GM19099 (cell line): ENCODE measurements around the gene STARD10.

Experiments used
- POLR2A ChIP-seq: IDR thresholded peaks from 3 replicates; pipeline ENCODE4 v1.6.1; 2011; ENCODE audit warnings: low read depth; ENCODE audit not compliant: insufficient read length; ENCODE audit errors: extremely low read depth

STARD10 gene

DNA sequence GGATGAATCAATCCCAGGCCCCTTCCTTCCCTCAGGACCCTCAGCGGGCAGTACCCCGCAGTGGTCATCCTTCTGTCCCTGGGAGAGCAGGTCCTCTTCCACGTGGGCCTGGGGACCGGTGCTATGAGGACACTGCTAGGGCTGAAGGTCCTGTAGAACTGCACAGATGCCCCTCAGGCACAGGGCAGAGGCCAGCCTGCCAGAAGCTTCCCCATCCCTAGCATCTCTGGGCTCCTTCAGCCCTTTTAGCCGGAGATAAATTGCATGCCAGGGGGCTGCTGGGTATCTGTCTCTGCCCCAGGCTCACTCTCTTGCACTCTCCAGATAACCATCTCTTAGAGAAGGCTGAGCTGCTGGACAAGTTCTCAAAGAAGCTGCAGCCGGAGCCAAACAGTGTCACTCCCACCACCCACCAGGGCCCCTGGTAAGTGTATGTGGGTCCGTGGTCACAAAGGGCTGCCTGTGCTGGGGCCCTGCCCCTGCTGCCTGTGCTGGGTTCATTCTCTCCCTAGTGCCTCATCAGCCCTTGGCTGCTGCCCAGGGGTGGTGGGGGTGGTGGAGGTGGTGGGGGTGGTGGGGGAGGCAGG is 22.6 kb upstream of the STARD10 start:
- TF ChIP-seq POLR2A = no peak

DNA sequence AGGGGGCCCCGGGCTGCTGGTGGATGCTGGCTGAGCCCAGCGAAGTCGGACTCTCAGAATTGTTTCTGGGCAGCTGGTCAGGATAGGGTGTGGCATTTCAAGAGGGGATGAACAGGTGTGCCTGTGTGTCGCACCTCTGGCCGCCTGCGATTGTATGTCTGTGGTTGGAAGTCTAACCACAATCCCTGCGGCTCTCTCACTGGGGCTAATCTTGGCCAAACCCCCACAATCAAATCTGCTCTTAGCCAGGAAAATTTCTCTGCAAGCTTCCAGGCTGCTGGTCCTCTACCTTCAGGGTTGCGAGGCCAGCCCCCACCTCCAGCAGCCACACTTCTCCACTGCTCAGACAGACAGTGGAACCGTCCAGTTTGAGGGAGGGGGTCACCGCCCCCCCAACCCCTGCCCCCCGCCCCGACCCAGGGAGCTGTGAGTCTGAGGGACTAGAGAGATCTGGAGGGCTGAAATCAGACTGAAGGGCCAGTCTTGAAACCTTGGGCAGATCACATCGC is 21.3 kb upstream of the STARD10 start:
- TF ChIP-seq POLR2A = peak; percentile 3

DNA sequence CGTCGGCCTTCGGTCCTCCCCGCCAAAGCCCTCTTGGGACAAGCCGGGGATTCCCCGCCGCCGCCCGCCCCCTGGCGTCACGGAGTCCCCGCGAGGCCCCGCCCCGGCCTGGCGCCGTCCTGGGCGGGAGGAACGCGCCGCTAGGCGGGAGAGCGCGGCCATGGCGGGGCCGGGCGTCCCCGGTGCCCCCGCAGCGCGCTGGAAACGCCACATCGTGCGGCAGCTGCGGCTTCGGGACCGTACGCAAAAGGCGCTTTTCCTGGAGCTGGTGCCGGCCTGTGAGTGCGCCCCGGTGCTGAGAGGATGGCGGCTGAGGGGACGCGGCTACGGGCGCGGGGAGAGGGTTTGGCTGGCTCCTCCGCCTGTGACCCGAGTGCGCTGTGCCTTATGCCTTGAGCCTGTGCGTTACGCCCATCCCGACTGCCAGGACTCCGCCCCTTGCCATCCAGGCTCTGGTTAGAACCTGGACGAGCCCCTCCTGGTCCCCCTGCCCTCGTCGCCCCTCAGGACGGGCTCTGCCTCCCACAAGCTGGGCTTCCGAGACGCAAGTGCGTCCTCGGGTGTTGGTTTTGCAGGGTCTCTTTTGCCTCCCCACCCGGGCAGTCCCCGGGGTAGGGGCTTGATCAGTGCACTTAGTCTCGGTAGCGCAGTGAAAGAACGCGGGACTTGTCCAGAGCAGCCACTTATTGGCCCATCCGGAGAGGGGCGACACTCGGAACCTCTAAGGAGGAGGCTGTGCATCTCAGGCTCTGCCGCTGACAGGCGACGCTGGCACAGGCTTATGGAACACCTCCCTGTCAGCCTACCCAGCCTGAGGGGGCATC is 20.7 kb upstream of the STARD10 start, which contains the start of gene ATG16L2:
Gene ATG16L2, plus strand, starts transcription at position 126 of the 824 bp plus-strand sequence. Its CDS starts 35 bp downstream, at position 161.
- TF ChIP-seq POLR2A = peak; percentile 70

DNA sequence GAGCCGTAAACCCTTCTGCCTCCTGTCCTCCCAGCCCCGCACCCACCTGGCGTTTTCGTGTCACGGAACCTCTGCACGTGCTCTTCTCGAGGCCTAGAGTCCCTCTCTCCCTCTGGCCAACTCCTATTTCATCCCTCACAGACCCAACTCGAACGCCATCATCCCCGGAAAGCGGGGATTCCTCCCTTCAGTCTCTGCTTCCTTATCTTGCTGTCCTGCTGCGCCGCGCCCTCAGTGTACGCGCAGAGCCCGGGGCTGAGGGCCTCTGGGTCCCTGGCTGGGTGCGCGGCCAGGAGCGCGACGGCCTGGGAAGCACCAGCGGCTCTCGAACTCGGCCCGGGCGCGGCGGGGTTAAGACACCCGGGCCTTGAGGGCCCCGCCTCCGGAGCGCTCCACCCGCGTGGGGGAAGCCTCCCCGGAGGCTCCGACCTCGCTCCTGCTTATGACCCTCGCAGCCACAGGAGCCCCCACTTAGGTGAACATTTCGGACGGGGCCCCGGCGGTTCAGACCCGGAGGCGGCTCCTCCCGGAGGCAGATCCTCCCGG is 20.0 kb upstream of the STARD10 start:
- peak; percentile 93 for TF ChIP-seq POLR2A

DNA sequence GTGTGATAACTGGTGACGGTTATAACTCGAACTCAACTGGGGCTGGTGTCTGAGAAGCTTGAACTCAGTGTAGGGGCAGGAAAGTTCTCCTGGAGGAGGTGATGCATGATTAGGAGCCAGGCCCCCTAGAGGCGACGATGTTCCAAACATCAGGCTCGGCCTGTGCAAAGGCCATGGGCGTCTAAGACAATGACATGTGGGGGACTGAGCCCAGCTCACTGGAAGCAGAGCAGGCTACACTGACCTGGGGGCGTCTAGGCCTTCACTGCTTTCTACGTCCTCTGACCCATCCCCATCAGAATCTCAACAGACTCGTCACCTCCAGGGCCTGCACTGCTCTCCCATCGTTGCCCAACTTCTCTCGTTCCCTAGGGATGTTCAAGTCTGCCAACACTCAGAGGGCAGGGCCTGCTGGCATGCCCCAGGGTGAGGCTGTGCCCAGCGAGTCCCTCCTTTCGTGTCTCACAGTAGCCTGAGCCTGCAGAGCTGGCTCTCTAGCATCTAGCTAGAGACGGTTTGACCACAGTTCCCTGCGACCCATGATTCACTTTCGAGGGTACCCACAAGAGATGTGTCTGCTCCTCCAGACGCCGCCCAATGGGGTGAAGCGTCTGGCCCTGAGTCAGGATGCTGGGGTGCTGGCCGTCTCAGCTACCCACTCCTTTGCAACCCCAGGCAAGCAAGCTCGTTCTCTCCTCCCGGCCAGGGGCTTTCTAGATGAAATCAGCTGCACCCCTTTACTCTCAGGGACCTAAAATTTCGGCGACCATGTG is 19.3 kb upstream of the STARD10 start:
- TF ChIP-seq POLR2A = peak; percentile 55

DNA sequence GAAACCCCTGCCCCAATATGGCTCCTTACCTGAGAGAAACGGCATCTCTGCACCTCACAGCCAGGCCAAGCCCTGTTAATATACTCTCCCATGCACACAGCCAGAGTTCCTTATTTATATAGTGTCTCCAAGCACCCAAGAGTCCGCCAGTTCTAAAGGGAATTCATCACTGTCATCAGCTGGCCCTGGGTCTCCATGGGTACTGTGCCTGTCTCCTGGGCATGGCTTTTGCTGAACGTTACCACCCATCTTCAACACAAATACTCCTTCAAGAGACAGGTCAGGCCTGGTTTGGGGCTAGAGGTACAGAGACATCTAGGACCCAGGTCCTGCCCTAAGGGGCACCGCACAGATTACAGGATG is 18.7 kb upstream of the STARD10 start:
- TF ChIP-seq POLR2A = no peak

DNA sequence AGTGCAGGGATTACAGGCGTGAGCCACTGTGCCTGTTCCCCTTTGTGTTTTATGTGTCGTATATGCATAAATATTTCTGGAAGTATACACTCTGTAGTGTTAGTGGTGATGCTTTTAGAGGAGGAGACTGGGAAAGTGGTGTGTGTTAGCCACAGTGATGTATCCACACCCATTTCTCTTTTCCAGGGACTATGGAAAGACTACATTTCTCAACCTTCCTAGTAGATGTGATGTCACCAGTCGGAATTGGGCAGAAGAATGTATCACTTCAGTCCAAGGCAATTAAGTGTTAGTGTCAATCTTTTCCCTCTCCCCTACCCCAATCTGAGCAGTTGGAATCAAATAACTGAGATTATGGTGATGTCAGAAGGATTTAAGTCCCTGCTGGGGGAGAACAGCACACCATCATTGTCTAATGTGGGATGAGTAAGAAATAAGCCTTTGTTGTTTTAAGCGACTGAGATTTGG is 14.5 kb upstream of the STARD10 start:
- no peak for TF ChIP-seq POLR2A

DNA sequence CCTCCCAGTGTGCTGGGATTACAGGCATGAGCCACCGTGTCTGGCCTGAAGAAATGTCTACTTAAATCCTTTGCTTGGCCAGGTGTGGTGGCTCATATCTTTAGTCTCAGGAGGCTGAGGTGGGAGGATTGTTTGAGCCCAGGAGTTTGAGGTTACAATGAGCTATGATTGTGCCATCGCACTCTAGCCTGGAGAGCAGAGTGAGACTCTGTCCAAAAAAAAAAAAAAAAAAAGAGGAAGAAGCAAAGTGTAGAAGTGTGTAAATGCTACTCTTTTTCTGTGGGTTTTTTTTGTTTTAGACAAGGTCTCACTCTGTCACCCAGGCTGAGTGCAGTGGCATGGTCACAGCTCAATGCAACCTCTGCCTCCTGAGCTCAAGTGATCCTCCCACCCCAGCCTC is 13.9 kb upstream of the STARD10 start:
- TF ChIP-seq POLR2A = no peak

DNA sequence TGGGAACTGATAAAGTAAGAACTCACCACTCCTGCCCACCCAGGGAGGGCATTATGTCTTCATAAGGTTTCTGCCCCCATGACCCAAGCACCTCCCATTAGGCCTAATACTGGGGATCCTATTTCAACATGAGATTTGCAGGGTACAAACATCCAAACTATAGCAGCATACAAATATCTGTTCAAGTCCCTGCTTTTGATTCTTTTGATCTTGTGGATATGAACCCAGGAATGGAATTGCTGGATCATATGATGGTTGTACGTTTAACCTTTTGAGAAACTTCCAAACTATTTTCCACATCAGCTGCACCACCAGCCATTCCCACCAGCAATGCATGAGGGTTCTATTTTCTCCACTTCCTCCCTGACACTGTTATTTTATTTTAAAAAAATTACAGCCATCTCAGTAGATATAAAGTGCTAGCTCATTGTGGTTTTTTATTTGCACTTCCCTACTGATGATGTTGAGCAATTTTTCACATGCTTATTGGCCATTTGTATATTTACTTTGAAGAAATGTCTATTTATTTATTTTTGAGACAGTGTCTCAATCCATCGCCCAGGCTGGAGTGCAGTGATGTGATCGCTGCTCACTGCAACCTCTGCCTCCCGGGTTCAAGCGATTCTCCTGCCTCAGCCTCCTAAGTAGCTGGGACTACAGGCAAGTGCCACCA is 13.3 kb upstream of the STARD10 start:
- no peak for TF ChIP-seq POLR2A

DNA sequence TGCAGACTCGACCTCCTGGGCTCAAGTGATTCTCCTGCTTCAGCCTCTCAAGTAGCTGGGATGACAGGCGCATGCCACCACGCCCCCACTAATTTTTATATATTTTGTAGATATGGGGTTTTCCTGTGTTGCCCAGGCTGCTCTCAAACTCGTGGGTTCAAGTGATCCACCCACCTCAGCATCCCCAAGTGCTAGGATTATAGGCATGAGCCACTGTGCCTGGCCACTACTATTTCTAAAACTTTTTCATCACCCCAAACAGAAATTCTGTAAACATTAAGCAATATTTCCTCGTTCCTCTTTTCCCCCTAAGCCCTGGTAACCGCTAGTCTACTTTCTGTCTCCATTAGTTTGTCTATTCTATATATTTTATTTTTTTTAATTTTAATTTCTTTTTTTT is 11.4 kb upstream of the STARD10 start:
- TF ChIP-seq POLR2A = no peak

DNA sequence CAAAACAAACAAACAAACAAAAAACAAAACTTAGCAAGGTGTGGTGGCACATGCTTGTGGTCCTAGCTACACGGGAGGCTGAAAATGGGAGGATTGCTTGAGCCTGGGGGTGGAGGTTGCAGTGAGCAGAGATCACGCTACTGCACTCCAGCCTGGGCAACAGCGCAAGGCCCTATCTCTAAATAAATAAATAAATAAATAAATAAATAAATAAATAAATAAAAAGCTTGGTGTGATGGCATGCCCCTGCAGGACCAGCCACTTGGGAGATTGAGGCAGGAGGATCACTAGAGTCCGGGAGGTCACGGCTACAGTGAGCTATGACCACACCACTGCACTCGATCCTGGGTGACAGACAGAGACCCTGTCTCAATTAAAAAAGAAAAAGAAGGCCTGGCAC is 9.0 kb upstream of the STARD10 start:
- TF ChIP-seq POLR2A = no peak

DNA sequence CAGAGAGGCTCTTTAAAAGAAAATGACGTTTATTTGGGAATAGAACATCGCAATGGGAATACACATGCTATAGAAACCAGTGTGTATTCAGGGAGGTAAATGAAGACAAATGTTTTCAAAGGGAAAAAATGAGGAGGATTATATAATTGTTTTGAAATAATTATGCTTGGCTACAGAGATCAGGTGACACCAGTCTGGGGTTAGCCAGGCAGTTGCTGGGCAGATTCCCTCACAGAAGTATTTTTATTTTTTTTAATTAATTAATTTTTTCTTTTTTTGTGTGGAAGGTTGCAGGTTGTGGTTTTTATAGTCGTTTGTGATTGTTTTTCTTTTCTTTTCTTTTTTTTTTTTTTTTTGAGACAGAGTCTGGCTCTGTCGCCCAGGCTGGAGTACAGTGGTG is 5.6 kb upstream of the STARD10 start:
- TF ChIP-seq POLR2A = no peak

DNA sequence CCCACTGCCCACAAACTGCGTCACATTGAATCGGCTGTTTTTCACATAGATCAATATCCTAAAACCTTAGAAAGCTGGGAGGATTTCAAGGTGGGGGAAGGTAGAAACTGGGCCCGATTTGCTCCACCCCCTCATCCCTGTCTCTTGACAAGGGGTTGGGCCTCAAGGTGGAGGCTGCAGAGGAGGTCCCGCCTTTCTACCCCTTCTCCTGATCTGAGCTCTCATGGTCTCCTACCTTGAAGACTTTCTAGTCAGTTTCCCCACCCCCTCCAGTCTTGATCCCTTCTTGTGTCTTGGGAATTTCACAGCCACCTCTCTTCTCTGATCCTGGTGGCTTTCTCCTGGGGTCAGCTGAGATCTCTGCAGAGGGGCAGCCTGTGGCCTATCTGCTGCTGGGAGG is 4.5 kb upstream of the STARD10 start:
- no peak for TF ChIP-seq POLR2A

DNA sequence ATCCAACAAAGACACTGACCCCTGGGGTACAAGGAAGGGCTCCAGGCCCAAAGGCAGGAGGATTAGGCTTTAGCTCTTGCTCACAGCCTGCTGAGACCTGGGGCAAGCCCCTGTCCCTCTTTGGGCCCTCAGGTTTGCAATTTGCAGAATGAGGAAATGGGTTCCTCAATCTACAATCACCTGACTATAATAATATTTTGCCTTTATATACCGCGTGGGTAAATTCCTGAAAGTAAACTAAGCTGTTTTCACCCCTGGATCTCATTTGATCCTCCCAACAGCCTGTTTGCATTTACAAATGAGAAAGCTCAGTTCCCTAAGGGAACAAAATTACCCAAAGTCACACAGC is 797 bp downstream of the STARD10 start:
- TF ChIP-seq POLR2A = no peak
